Measurements from ENCODE around the gene GPR108.
A peak's percentile ranks its signal among the peaks of the same experiment; 100 is the strongest.

The GPR108 gene

GRCh38 chr19:6736169-6736916 is 1.0 kb downstream of the GPR108 start:
- peak; percentile 83 for DNase-seq

DNA sequence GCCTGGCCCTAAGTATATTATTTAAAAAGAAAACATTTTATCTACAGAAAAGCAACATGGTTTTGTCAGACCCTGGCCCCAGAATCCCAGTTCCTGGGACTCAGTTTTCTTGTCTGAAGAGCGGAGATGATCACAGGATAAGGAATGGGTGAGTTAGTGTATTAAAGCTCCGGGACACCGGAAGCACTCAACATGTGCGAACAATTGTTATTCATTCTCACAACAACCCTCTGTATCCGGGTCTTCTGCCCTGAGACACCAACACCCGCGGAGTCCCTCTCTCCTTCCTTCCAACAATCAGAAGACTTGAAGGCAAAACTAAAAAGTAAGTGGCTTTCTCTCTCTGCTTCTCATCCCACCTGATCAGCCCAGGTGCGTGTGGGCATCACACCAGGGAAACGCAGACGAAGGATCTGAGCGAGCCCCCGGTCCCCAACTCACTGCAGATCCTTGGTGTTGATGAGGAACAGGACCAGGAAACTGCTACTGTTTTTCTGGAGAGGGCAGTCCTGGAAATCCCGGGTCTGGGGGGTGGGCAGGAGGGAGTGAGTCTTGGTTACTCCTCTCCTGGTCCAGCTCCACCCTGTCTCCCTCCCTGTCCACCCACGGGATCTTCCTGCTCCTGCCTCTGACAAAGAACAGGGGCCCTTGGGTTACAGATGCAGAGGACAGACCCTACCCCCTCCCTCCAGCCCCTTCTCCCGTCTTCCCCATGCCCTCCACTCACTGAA is 2.0 kb downstream of the GPR108 start:
- no peak for DNase-seq

DNA sequence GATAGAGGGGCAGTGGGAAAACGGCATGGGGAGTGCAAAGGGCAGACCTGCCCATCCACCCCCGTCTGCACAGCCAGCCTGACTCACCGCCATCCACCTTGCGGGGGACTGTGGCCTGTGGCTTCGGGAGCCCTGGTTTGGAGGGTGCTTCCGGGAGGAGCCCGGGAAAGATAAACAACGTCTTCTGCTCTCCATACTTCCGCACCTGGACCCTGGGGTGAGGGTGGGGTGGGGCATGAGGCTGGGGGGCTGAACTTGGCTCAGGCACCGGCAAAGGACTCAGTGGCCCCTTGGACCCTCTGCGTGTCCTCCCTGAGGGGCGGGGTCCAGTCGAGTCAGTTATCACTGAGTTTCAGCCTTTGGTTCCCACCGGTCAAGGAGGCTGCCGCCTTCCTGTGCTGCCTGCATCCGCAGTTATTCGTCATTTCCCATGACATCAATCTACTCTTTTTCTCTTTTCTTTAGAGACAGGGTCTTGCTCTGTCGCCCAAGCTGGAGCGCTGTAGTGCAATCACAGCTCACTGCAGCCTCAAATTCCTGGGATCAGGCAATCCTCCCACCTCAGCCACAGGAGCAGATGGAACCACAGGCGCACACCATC is 3.2 kb downstream of the GPR108 start:
- no peak for DNase-seq

DNA sequence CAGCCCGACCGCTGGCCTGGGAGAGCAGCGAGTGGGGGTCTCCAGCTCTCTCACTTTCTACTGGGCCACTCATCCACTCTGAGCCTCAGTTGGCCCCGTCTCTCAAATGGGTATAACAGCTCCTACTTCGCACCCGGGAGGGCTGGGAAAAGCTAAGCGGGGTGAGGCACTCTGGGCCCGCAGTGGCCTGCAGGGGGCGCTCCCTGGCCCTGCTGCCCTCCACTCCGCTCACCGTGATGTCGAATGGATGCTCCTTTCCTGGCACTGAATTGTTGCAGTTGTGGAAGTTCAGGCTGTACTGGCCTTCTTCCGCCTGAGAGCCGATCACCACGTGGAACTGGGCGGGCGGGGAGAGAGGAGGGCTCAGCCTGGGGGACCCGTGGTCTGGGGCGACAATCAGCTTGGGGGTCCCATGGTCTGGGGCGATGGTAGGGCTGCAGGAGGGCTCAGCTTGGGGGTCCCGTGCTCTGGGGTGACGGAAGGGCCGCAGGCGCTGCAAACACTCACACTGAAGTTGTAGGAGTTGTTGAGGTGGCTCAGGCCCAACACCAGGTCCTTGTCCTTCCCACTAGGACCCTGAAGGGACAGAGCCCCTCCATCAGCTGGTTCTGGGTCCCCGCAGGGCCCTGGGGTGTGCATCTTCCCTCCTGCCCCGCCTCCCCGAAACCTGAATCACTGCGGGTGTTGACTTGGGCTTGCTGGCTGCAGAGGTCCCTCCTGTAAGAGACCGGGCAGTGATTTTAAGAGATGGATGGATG is 3.9 kb downstream of the GPR108 start:
- no peak for DNase-seq

- DNase-seq = no peak
These were observed 4.5 kb downstream of the GPR108 start for GRCh38 chr19:6732803-6733337.

DNA sequence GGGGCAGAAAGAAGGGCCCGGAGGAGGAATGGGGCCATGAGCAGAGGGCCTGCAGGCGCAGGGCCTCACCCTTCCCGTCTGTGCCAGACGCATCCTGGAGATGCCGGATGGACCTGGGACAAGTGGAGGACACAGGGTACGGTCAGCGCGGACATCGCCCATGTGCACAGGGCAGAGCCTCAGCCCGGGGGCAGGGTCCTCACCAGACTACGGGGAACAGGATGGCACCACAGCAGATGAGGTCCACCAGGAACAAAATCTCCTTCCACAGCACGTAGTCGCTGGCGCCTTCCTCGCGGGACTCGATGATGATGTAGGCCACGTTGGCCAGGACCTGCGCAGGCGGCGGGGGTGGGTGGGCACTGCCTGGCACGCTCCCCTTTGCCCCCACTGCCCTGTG is 5.6 kb downstream of the GPR108 start:
- no peak for DNase-seq

- no peak for DNase-seq
These were observed 6.3 kb downstream of the GPR108 start for GRCh38 chr19:6730941-6731670.

DNA sequence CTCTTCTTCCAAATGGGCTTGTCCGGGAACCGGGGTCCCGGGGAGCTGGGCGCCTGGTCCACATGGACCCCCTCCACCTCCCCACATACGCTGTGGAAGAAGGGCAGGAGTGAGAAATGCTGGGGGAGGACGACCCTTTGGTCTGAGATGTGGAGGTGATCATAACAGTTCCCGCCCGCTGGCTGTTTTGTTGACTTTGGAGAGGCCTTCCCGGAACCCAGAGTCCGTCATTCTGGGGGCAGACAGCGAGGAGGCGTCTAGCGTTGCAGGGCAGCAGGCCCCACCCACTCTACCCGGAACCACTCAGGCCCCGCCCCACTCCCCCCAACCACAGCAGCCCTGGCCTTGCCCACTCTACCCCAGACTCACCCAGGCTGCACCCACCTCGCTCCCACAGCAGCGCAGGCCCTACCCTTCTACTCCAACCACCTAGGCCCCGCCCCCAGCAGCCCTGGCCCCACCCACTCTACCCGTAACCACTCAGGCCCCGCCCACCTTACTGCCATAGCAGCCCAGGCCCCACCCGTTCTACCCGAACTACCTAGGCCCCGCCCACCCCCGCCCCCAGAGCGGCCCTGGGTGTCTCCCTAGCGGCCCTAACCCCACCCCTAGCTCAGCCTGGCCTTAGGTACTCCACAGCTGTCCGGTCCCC is 7.1 kb downstream of the GPR108 start:
- peak; percentile 61 for DNase-seq

- DNase-seq = no peak
These were observed 7.7 kb downstream of the GPR108 start for GRCh38 chr19:6729573-6730152.

DNA sequence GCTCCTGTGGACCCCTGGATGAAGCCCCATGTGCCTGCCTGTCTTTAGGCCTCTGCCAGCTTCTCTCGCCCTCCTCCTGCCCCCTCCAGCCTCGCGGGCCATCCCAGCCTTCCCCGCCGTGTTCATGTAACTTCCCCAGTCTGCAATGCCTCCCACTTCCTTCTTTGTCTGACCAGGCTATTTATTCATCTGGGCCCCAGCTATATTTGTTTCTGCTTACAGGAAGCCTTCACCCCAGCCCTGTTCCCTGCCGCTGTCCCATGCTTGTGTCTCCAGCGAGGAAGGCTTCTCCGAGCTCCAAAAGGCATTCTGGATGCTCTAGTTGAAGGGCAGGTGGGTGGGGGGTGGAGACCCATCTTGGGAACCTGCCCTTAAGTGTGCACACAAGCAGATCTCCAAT is 9.0 kb downstream of the GPR108 start:
- DNase-seq = no peak

GRCh38 chr19:6725513-6726231 is 11.7 kb downstream of the GPR108 start:
- DNase-seq = no peak

GRCh38 chr19:6724631-6725492 is 12.5 kb downstream of the GPR108 start:
- DNase-seq = no peak

- DNase-seq = no peak
These were observed 13.6 kb downstream of the GPR108 start for GRCh38 chr19:6723738-6724137.

DNA sequence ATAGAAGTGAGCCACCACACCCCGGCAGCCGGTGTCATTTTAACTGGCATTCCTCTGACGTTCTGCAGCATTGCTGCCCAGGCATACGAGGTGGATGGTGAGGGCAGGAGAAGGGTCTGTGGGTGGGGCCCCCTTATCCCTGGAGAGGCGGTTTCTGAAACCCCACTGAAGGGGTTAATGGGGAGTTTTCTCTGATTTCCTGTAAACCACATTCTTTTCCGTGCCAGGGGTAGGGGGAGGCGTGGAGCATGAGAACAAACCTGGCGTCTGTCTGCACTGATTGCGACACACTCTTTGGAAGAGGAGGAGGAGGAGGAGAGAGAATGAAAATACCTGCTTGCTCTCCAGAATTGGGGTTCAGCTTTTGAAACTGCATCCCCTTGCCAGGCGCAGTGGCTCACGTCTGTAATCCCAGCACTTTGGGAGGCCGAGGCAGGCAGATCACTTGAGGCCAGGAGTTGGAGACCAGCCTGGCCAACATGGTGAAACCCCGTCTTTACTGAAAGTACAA is 14.2 kb downstream of the GPR108 start:
- no peak for DNase-seq

- no peak for DNase-seq
These were observed 15.6 kb downstream of the GPR108 start for GRCh38 chr19:6721773-6722172.

GRCh38 chr19:6721138-6721474 is 16.3 kb downstream of the GPR108 start:
- DNase-seq = no peak

- DNase-seq = no peak
These were observed 16.8 kb downstream of the GPR108 start, which contains the start of gene C3 for GRCh38 chr19:6720369-6721137. Gene C3 (minus strand): TSS chr19:6720650. CDS start chr19:6720589, 61 bp downstream.

DNA sequence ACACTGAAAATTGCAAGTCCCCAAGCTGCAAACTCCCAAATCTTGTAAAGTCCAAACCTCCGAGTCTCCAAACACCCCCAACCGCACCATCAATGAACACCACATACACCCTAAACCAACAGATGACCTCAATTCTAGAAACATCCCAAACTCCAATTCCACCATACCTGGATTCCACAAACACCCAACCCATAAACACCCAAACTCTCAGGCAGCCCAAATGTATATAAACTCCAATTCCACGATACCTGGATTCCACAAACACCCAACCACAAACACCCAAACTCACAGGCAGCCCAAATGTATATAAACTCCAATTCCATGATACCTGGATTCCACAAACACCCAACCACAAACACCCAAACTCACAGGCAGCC is 17.4 kb downstream of the GPR108 start:
- no peak for DNase-seq

- no peak for DNase-seq
These were observed 17.9 kb downstream of the GPR108 start for GRCh38 chr19:6719540-6719861.

All from activated CD4-positive, alpha-beta T cell treated with anti-CD3 and anti-CD28 coated beads, Interleukin-2, Interleukin-6, amounts not matched to agents 100 ng/mL and 50 ng/mL, durations not matched to agents 16 hours and 8 hours (primary cell).